ENCODE results near the gene C10orf143.
"Not testable (repeated sequence)": the region's sequence is repeated elsewhere in the genome, so short reads cannot be mapped to it uniquely, and the experiment has no call there.

The C10orf143 gene

DNA sequence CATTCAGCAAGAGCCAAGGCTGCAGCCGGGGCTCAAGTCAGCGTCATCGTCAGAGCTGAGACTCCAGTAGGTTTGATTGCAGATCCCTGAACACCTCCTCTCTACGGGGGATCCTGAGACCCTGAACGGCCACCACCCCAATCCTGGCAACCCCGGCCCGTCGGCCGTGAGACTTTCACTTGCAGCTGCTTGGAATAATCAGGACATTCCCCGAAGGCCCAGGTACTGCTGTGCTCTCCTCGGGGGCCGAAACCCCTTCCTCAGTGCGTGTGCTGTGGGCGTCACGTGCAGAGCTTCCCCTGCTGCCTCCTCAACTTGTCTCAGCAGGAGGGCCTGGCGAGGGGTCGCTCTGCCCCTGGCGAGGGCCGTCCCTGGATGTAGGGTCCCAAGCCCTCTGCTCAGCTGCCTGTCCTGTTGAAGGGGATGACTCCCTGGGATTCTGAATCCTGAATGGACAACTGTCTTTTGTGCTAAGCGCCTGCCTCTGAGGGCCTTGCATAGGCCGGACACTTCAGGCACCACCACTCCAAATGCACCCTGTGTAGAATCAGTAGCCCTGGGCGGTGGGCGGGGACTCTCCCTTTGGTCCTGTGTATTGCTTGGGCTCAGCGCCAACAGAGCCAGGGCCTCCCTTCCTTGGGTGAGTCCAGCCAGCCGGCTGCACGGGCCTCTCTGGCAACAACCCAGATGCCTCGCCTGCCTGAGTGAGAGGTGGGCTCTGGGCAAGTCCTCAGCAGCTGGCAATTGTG lies 82.7 kb downstream of the C10orf143 start:
- no peak for DNase-seq

DNA sequence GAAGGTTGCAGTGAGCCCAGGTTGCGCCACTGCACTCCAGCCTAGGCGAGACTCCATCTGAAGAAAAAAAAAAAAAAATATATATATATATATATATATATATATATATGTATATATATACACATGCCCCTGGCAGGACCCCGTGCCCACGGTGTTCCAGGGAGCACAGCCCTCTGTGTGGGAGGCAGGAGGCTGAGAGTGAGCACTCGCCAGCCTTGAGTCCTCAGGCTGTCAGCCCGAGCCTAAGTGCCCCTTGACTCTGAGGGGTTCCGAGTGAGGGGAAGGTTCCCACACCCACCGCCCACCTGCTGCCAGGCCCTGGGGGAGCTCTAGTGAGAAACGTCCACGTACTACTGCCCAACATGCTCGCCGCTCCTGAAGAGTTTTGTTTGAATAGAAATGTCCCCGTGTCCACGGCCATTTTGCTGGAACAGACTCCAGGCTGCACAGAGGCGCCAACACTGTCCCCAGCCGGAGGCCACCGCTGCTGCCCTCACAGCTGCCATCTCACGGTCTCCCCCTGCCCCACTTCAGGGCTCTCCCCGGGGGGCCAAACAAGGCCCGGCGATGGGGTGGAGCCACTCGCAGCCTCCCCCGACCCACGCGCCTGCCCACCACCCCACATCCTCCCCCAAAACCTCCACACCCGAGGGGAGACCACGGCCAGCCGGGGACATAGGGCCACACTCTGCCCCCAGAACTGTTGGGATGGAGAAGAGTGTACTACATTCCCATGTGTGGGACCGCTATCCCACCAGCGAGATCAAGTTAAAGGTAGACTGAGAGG lies 83.8 kb downstream of the C10orf143 start:
- DNase-seq = no peak

DNA sequence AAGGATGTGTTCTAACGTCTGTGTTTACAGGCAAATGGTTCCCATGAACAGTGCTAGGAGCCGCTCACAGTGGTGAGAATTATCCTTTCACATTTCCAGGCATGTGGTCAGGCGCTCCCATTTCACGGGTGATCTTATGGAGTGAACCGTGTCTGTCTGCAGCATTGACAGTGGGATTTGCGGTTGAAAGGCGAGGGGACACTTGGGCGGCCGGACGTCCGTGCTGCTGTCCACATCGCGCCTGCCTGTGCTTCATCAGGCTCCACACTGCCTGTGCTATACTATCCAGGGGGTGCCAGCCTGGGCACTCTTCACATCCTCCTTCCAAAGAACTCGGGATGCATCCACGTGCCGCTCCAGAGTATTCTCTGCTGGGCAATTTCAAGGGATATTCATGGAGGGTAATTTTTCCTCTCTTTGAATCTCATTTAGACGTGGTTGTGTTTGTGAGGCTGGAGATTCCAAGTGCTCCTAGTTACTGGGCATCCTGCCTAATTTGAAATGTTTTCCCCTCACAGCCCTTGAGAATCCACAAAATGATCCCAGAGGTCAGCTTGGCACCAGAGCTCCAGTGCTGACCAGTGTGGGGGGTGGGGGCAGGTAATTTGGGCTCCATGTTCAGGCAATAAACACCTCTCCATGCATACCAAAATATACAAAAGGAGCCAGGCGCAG lies 84.7 kb downstream of the C10orf143 start:
- no peak for DNase-seq

GRCh38 chr10:130025326-130025725 lies 85.3 kb downstream of the C10orf143 start:
- DNase-seq = no peak

DNA sequence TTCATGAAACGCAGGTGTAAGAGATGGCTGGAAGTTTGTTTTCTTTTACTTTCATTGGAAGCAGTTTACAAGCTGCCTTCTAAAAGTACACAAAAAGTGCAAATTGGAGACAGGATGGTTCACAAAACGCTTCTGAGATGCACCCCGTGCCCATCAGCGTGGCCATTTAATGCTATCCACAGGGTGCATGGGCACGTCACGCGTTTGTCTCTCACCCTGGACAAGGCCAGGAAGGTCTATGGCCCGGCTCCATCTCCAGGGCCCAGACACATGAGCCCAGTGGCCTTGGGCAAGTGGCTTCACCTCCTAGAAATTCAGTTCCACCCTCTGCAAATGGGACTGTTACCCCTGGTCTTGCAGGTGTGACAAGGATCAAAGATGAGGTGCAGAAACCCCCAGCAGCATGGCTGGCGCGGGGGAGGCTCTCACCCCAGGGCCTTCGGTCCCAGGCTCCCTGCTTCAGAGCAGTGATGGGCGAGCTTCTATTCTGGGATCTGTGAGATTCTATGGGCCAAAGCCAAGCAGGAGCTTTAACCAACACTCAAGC lies 85.8 kb downstream of the C10orf143 start:
- DNase-seq = no peak

DNA sequence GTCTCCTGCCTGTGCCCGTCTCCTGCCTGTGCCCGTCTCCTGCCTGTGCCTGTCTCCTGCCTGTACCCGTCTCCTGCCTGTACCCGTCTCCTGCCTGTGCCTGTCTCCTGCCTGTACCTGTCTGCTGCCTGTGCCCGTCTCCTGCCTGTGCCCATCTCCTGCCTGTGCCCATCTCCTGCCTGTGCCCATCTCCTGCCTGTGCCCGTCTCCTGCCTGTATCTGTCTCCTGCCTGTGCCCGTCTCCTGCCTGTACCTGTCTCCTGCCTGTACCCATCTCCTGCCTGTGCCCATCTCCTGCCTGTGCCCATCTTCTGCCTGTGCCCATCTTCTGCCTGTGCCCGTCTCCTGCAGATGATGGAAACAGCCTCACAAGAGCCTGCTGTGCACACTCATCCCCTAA lies 86.3 kb downstream of the C10orf143 start:
- not testable (repeated sequence) for DNase-seq

GRCh38 chr10:130023454-130024230 lies 87.0 kb downstream of the C10orf143 start:
- DNase-seq = no peak

DNA sequence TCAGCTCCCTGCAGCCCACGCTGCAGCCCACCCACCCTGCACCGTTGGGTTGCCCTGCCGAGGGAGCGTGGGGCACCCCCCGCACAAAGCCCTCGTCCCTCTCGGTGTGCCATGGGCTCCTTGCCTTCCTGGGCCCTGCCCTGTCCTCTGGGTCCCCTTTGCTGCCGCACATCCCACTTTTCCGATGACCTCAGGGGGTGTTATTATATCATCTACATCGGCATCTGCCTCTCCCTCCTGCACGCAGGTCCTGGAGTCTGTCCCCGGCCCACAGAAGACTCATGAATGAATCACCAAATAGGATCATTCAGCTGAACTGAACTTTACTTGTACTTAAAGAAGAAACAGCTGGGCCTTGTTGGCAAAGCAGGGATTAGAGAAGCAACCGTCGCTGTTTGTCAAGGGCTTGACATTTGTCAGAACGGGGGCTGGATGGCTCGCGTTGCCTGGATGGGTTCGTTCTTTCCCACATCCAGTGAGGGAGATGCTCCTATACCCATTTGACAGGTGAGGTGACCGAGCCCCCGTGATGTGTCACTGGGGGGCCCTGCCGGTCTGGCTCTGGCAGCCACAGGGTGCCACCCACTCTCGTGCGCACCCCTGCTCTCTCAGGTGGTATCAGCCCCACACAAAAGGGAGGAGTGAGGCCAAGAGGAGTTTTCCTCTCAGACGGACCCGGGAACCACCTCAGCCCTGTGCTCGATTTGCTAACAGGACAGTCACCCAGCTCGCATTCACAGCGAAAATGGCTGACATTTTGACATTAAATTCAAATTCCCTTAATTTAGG lies 87.9 kb downstream of the C10orf143 start:
- DNase-seq = no peak

GRCh38 chr10:130022086-130022485 lies 88.5 kb downstream of the C10orf143 start:
- DNase-seq = no peak

DNA sequence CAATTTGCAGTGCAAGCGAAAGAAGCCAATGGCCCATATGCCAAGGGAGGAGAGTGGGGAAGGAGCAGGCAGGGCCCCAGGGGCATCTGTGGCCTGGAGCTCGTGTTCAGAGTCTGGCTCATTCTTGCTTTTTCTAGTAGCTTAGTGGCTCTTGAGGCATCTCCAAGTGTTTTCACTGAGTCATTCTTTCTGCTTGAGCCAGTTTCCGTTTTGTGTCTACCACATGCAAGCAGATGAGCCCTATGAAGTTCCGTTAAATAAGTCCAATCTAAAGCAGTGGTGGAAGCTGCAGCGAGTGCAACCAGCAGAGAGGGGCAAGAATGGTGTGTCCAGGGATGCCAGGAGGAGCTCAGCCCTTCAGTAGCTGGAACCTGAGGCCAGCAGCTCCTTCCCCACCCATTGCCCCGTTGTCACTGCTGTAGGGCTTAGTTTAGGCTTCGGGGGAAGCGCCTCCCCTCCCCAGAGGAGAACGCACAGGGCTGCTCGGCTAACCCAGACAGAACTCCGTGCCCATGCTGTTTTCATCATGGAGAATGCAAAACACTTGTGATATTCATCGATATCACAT lies 89.2 kb downstream of the C10orf143 start:
- DNase-seq = no peak

- no peak for DNase-seq
Observed at GRCh38 chr10:130020651-130021382, 89.8 kb downstream of the C10orf143 start.

DNA sequence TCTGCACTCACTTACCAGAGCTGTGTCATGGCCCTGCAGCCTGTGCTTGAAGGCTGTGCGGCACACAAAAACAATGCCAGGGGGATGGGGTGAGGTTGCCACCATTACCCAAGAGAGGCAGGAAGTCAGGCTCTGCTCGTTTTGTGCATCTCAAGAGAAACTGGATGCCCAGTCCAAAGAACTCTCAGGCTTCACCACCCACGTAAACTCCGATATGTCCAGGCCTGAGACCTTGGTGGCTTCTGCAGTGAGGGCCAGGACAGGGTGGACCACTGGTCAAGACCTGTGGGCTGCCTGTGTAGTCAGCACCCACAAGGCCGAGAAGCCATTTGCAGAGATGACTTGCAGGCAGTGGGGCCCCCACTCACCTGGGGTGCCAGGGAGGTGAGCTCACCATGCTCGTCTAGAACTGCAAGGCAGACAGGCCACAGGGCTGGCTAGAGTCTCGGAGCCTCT lies 91.9 kb downstream of the C10orf143 start:
- no peak for DNase-seq

GRCh38 chr10:130018265-130018664 lies 92.4 kb downstream of the C10orf143 start:
- no peak for DNase-seq

DNA sequence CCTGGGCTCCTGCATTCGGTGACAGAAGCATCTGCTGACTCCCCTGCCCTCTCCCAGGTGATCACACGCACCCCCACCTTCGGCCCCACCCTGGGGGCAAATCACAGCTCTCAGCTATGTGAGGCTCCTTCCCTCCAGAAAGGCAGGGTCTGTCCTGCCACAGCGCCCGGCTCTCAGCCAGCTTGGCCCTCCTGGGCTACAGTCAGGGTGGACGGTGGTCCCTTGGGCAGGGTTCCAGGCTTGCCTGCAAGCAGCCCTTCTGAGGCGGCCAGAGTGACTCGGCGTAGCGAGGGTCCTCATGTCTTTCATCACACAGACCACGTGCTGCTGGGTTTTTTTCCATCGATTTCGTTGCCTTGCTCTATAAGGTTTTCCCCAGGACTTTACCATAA lies 93.0 kb downstream of the C10orf143 start:
- DNase-seq = no peak

DNA sequence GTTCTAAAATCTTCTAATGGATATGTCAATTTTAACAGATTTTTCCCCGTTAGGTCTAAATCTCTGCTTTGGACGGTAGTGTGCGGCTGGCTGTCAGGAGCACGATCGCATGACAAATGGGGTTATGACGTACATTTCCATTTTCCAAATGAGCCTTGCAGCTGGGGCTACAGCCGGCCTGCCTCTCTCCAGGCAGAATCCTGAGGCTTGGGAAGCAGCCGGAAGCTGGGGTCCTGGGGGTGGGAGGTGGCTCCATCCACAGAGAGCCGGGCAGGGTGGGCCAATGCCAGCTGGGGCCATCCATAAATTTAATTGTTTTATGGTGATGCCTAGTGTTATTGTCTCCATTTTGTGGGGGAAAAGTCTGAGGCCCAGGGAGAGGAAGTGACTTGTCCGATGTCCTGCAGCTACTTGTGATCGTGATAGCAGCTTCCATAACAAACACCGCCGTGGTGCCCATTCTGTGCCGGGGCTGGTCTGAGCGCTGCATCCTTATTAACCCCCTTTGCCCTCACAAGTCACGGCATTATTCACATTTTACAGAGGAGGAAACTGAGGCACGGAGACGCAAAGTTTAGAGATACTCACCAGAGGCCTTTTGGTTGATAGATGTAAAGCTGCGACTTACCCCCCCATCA lies 93.5 kb downstream of the C10orf143 start:
- DNase-seq = no peak

GRCh38 chr10:130016095-130016494 lies 94.5 kb downstream of the C10orf143 start:
- DNase-seq = no peak

- no peak for DNase-seq
Observed at GRCh38 chr10:130015075-130015695, 95.4 kb downstream of the C10orf143 start.

GRCh38 chr10:130014263-130015074 lies 96.2 kb downstream of the C10orf143 start:
- DNase-seq = no peak
